GM10847 (cell line): ENCODE measurements around the gene SLC7A14.

ENCODE experiments used
- POLR2A ChIP-seq: IDR thresholded peaks from 2 replicates; pipeline ENCODE4 v1.6.1; 2011; ENCODE audit not compliant: insufficient read length; ENCODE audit errors: extremely low read depth

SLC7A14 gene

DNA sequence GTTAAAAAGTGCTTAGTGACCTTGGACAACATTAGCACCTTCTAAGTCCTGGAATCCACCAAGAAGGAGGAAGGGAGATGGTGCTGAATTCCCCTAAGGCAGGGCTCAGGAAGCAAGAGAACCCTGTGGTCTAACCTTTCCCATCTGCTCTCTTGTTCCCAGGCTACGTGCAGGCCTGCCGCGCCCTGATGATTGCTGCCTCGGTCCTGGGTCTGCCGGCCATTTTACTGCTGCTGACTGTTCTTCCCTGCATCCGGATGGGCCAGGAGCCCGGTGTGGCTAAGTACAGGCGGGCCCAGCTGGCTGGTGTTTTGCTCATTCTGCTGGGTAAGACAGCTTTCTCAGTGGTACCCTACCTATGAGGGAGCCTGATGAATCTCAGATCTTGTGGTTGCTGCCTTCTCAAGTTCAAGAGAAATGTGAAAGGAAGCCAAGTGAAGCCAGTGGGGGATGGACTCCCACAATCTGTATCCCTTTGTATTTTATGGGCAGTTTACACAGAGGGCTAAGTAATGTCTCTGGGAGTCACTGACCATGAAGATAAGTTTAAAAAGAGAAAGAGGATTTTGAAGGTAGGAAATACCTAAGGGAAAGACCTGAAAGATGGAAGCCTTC lies 162.8 kb downstream of the SLC7A14 start:
- TF ChIP-seq POLR2A = no peak

DNA sequence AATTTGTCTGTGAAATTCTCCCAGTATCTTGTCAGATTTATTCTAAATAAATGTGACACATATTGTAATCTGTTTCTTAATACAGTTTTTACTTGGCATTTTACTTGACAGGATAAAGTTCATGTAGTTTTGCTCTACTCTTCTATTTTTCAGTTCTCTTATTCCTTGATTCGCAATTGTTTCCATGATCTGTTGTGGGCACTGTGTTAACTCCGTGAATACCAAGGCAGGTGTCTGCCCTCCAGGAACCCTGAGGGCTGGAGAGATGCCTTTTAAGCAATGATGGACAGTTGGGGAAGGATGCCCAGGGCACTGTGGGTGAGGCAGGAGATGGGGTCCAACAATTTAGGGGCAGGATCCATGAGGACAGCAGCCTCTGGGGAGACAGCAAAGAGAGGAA lies 164.1 kb downstream of the SLC7A14 start:
- no peak for TF ChIP-seq POLR2A

DNA sequence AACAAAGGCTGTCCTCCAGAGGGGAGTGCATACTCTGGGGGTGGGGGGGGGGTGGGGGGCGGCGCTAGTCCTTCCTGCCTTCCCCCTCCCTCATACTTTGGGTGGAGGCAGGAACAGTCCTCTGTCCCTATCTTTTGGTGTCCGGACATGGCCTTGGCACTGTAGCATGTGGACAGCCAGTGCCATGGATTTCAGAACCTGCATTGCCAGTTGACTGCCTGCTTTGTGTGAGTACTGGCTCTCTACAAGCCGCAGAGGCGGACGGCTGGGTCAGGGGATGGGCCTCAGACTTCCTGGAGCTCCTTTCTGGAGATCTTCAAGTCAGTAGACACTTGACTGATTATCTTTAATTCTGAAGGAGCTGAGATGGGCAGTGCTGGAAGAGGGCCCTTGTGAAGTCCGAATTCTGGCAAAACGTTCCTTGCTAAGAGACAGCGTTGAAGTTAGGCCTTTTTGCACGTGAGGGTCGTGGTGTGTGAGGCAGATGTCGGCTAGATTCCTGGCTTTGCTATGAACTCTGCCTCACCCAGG lies 164.7 kb downstream of the SLC7A14 start:
- TF ChIP-seq POLR2A = no peak

DNA sequence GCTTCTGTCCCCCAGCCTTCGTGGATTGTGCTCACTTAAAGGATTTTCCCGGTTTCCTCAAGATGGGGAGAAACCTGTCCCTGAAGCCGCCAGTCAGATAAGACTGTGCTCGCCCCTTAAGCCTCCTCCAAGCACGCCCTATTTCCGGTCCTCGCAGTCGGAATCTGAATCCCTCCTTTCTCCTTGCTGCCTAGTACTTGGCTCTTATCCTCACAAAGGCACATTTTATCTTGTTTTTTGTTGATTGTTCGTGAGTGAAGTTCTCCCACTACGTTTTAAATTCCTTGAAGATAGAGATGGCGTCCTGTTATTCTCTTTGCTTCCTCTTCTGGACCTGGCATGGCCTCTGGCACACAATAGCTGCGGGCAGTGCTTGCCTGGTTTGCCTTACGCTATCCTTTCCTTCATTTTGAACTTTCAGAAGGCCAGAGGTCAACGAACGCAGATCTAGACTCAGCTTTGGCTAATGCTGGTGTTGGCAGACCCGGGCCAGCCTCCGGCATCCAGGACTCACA lies 165.5 kb downstream of the SLC7A14 start:
- no peak for TF ChIP-seq POLR2A

DNA sequence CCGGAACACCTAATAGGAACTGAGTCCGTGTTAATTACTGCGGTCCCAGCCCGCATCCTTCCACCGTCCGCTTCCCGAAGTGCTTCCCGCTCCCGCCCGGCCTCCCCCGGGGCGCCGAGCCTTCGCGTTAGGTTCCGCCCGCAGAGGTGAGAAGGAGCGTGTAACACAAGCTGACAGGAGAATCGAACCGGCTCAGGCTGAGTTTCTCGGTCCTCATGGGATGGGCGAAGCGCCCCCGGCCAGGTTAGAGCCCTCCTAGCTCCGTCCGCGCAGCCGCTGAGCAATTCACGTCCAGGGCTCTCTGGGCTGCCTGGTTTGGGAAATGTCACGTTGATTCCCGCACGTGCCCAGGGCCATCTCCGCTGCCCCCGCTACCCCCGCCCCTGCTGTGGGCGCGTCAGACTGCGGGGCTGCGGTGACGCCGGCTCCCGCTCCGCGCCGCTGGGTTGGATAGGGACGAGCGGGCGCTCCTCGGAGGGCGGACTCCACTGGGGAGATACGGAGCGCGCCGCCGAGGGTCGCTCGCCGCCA lies 166.3 kb downstream of the SLC7A14 start:
- TF ChIP-seq POLR2A = no peak

DNA sequence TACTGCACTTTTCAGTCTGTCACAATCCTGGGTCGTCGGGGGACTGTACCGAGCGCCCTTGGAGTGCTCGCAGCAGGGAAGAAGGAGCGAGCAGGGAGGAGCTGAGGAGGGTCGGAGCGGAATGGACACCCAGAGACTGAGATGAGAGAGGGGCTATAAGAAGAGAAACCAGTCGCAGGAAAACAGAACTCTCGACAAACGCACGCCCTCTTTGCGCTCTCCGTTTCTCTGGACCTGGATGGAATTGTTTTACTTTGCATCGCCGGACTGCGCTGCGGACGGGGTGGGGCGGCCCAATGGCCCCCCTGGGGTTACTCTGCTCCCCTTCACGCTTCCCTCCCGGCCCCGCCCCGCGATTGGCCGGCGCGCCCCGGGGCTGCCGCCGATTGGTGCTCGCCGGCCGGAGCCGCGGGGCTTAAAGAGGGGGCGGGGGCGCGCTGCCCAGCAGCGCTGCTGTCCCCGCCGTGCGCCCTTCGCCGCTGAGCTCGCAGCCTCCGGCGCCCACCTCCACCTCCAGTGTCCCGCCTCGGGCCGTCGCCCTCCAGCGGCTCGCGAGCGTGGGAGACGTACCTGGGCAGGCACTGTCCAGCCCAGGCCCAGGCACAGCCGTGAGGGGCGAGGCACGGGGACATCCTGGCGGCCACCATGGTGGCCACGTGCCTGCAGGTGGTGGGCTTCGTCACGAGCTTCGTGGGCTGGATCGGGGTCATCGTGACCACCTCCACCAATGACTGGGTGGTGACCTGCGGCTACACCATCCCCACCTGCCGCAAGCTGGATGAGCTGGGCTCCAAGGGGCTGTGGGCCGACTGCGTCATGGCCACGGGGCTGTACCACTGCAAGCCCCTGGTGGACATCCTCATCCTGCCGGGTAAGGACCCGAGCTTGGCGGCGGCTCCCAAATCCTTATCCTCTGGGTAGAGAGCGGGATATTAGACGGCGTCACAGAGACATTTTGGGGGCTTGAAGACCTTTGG lies 167.2 kb downstream of the SLC7A14 start, which contains the start of gene CLDN11:
TSS of gene CLDN11 (plus strand) at position 447 of the 977 bp plus-strand sequence. CDS start at position 646, 199 bp downstream.
- no peak for TF ChIP-seq POLR2A

DNA sequence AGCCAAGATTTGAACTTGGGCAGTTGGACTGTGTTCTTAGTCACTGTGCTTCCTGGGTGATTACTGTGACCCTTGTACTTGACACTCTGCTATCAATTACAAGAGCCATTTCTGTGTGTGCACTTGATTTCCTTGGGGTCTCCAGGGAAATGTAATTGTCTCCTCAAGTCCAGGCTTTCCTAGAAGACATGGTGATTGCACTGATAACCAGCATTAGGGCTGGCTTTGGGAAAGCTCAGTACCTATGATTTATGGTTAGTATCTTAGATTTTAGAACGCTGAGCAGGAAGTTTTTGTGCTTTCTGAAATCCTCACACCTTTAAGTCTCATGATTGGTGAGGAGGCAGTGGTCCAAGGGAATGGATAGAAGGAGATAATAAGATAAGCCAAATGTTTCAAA lies 168.8 kb downstream of the SLC7A14 start:
- no peak for TF ChIP-seq POLR2A

DNA sequence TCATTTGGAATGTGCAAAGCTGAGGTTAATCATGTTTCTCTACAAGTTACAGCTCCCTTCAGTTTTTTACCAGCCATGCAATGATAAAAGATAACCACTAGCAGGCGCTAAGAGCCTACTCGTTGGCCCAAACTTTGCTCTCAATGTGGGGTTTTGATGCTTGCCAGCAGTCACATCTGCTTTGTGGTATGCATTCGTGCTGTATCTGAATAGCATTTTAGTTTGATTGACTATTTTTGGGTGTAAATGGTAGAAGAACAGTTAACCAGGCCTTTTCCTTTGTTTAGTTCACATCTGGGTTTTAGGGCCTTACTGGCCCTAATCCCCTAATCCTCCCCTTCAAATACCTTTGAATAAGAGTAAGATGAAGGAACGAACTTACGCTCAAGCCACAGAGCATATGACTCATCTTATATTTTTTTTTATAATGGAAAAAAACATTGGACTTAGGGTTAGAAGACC lies 171.6 kb downstream of the SLC7A14 start:
- TF ChIP-seq POLR2A = no peak

DNA sequence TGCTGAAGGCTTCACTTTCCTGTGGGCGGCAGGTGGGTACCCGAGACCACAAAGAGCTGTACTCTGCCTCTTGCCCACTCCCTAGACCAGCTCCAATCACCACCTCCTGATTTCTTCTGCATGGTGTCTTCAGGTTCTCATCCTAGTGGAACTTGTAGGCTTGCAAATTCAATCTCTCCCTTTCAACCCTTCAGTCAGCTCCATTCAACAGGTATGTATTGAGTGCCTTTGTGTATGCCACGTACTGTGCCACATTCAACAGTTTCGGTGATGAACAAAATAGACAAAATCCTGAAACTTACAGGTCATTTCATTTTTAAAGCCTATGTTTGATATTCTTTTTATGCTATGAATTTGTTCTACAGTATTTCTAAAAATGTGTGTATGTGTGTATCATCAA lies 172.6 kb downstream of the SLC7A14 start:
- TF ChIP-seq POLR2A = no peak

DNA sequence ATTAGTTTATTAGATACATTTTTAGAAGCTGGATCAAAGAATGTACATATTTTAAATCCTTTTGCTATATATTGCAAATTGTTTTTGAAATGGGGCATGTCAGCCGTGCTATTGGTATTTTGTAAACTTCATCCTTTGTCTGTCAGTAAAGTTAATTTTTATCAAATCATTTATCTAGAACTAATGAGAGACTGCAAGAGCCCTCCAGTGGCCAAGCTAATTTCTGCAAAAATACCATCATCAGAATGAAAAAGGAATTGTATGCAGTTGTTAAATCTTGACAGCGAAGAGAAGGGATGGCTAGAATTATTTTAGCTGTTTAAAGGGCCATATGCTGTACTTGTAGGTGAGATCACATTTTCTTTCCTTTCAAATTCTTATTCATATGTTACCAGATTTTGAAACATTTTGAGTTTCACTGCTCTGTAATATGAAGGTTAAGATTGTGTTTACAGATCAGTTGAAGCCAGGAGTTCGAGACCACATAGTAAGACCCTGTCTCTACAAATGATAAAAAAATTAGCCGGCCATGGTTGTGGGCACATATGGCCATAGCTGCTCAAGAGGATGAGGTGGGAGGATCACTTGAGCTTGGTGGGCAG lies 175.3 kb downstream of the SLC7A14 start:
- no peak for TF ChIP-seq POLR2A
